GM03348 (cell line): Measurements from ENCODE around the gene NEIL3.
"Not testable (repeated sequence)": the region's sequence is repeated elsewhere in the genome, so short reads cannot be mapped to it uniquely, and the experiment has no call there.

Source experiments
- DNase-seq: peaks from one replicate; pipeline ENCODE4 v3.0.0; 2012; ENCODE audit warnings: low spot score

The NEIL3 gene

GRCh38 chr4:177301126-177301639 lies 8.5 kb upstream of the NEIL3 start:
- DNase-seq = no peak

- no peak for DNase-seq
Measured at GRCh38 chr4:177302371-177303100, 7.1 kb upstream of the NEIL3 start.

DNA sequence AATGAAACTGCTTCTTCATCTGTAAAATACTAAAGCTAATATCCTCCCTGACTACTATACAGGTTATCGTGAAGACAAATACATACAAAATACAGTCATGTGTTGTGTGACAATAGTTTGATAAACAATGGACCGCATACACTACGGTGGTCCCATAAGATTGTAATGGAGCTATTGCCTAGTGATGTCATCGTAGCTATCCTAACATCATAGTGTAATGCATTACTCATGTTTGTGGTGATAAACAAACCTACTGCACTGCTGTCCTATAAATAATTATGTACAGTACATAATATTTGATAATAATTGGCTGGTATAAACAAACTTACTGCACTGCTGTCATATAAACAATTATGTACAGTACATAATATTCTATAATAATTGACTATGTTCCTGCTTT lies 5.6 kb upstream of the NEIL3 start:
- DNase-seq = no peak

GRCh38 chr4:177304864-177305263 lies 4.8 kb upstream of the NEIL3 start:
- not testable (repeated sequence) for DNase-seq

DNA sequence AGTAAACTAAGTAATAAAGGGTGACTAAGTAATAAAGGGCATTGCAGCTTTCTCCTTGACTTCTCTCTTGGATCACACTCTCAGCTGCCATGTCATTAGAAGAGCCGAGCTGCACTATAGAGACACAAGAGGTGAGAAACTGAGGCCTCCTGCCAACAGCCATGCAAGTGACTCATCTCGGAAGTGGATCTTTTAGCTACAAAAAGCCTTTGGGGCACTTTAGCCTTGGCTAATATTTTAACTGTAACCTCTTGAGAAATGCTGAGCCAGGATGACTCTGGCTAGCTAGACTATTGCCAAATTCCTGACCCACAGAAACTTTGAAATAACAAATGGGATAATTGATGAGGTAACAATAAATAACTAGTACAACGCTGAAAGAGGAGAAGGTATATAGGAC lies 1.5 kb upstream of the NEIL3 start:
- peak; percentile 19 for DNase-seq

- no peak for DNase-seq
Measured at GRCh38 chr4:177308847-177309521, 690 bp upstream of the NEIL3 start.

- no peak for DNase-seq
Measured at GRCh38 chr4:177311589-177311988, 1.9 kb downstream of the NEIL3 start.

DNA sequence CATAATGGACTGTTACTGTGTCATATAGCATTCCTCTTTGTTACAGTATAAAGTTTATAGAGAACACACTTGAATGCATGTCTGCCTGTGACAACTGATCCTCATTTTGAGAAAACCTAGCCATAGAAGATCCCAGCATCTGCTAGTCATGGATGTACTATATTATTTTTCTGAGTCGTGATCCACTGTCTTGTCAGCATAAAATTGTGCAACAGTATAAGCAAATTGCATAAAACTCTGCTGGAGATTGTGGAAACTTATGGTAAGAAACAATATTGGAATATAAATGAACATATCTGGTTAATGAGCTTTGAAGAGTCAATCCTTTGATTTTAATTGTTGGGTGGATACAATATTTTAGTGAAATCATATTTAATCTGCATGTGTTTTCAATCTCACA lies 3.6 kb downstream of the NEIL3 start:
- peak; percentile 21 for DNase-seq

GRCh38 chr4:177315767-177316464 lies 6.2 kb downstream of the NEIL3 start:
- DNase-seq = peak; percentile 16

- DNase-seq = no peak
Measured at GRCh38 chr4:177320721-177321120, 11.0 kb downstream of the NEIL3 start.

DNA sequence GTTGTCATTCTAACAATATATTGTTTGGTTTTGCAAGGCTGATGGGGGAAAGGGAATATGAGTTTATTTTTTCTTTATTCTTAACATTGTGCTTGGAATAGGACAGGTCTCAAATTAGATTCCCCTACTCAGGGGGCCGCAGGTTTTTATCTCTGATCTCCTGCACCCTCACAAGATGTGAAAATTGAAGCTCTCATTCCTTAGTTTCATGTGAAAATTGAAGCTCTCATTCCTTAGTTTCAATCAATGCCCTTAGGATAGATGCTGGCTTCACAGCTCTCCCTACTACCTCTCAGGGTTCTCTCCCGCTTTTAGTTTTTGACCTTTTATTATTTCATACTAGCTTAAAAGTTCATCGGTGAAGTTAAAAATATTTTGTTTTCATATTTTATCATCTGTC lies 12.0 kb downstream of the NEIL3 start:
- DNase-seq = no peak

DNA sequence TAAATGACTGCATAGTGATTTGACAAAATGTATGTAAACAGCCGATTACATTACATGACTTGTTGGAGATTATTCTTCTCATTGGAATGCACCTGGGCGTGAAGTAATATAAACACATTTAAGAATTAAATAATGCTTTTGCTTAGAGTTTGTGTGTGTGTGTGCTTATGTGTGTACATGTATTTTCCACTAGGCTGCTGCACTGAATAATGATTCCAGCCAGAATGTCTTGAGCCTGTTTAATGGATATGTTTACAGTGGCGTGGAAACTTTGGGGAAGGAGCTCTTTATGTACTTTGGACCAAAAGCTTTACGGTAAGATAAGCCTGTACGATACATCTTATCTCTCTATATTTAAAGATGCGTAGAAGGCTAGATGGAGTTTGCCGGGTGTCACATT lies 12.6 kb downstream of the NEIL3 start:
- no peak for DNase-seq

- no peak for DNase-seq
Measured at GRCh38 chr4:177322881-177323280, 13.2 kb downstream of the NEIL3 start.

DNA sequence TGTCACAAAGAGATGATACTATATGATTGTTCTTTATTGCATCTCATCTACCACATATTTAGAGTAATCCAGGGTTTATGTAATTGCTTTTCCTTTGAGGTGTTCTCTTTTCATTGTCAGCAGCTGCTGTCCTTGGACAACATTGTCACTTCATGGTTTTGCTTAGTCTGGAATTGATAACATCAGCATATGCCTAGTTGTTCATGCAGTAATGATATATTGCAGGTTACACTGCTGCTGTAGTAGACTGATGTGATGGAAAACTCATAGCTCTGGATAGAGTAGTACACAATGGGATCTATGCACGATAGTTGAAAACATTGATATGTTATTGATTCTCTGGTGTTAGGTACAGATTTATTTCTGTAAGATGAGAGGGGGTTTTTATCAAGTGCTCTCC lies 13.7 kb downstream of the NEIL3 start:
- DNase-seq = no peak

DNA sequence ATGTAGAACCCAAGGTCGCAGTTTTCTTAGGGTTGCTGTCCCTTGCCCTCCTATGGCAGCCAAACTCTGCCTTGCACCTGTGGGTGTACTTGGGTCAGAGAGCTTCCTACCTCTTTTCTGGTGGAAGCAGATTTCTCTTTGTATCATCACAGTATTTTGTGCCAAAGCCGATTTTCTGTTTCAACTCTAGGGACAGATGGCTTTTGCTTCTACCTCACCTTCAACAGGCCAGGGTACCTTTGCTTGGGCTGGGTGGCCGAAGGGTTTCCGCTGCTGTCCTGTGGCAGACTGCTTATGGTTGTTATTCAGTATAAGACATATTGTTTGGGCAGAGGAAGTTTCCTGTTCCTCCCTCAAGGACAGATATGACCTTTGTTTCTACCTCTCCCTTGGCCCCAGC lies 22.4 kb downstream of the NEIL3 start:
- no peak for DNase-seq

GRCh38 chr4:177339477-177340374 lies 30.1 kb downstream of the NEIL3 start:
- peak; percentile 67 for DNase-seq

DNA sequence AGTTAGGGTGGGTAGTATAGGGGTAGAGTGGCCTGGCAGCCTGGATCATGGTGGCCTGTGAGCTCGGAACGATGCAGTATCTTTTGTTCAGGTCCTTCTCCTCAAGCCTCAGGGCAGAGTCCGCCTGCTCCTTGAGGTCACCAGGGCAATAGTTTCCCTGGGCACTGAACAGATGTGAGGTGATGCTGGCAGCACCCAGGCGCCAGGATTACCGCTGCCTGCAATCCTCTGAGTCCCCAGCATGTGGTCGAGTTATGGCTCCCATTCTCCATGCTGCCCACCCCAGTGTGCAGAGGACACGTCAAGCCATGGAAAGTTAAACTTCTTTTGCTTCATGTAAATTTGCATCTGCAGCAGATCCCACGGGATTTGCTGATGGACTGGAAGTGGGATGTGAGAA lies 38.7 kb downstream of the NEIL3 start:
- DNase-seq = no peak

GRCh38 chr4:177349191-177349590 lies 39.5 kb downstream of the NEIL3 start:
- DNase-seq = no peak

GRCh38 chr4:177351622-177352244 lies 42.1 kb downstream of the NEIL3 start:
- no peak for DNase-seq

DNA sequence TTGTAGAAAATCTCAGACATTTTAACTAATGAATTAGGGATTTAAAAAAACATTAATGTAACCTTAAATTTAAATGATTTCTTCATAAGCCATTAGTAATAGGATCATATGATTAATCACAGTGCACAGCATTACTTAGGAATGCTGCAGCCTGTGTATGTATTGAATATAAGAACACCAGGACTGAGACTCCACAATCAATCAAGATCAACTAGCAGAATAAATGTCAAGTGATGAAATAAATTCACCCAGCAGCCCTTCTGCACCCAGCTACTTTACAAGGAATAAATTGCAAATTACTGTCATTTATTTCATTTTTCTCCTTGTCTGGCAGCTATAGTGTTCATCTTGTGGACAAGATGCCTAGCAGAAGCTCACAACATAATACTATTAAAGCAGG lies 46.5 kb downstream of the NEIL3 start:
- DNase-seq = peak; percentile 9

- DNase-seq = no peak
Measured at GRCh38 chr4:177356921-177357320, 47.2 kb downstream of the NEIL3 start.
